Hindlimb muscle (tissue), 1 donor: ENCODE measurements around the gene ASPM. TPM values are rescaled to one million over a fixed set of nuclear protein-coding genes. Genes with fewer than 3 reads are reported as not detected.
"Not testable (repeated sequence)": the region's sequence is repeated elsewhere in the genome, so short reads cannot be mapped to it uniquely, and the experiment has no call there.

Experiments
- DNase-seq: peaks from one replicate; pipeline ENCODE4 v3.0.0-alpha.2; 2013
- polyA plus RNA-seq: library from polyadenylated mRNA; unstranded; fragments of 120-200 nt; gene quantifications from one replicate; pipeline ENCODE4 v1.2.1, GENCODE V29; 2013; ENCODE audit not compliant: insufficient read length

ASPM gene
- polyA plus RNA-seq, 1 donor: 8.4 TPM

- no peak for DNase-seq
Observed at GRCh38 chr1:197076585-197076984, 69.9 kb downstream of the ASPM start.

DNA sequence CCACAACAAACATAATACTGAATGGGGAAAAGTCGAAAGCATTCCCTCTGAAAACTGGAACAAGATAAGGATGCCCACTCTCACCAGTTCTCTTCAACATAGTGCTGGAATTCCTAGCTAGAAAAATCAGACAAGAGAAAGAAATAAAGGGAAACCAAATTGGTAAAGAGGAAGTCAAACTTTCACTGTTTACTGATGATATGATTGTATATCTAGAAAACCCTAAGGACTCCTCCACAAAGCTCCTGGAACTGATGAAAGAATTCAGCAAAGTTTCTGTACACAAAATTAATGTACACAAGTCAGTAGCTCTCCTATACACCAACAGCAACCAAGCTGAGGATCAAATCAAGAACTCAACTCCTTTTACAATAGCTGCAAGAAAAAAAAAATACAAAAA lies 72.5 kb downstream of the ASPM start:
- DNase-seq: no peak

DNA sequence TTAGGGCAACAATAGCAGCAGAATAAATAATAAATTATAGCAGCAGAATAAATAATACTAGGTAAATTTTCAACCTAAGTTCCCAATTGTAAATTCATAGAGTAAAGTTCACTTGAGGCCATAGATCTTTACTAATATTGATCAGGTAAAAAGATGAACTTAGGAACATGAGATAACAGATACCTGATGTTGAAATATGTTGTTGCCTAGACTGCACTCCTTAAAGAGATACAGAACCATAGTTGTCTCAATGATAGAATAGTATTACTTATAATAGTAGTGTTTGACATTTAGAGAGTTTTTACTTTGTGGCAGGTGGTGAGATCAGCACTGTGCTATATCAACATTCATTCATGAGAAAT lies 79.0 kb downstream of the ASPM start:
- DNase-seq: no peak

DNA sequence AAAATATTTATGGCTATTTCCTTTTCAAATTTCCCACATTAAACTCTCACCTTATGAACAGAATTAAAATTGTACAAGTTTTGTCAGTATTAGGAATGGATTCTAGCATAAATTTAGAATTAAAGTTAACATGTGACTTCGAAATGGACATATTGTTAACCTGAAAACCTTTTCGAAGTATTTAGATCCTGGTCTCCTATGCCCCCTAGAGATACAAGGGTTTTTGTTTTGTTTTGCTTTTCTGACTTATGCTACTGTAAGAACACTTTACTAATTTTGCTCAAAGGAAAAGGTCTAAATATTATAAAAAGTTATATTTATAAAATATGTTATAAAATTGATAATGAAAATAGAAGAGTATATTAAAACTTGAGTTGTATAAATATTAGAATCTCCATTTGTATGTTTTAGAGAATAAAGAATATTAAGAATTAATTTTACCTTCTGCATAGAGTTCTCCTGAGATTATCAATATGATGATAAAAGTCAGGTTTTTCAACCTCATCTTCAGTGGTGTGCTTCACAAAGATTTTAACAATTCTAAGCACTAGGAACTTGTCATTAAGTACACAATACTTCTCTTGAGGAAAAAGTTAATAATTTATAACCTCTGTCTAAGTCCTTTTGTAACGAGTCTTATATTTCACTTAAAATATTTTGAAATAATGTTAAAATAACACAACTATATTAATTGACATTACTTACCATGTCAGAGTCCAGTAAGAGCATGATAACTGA lies 79.6 kb downstream of the ASPM start, which contains the start of gene F13B:
F13B (minus strand) TSS at position 542 of the 738 bp plus-strand sequence; CDS start at position 505, 37 bp downstream.
- DNase-seq: no peak

DNA sequence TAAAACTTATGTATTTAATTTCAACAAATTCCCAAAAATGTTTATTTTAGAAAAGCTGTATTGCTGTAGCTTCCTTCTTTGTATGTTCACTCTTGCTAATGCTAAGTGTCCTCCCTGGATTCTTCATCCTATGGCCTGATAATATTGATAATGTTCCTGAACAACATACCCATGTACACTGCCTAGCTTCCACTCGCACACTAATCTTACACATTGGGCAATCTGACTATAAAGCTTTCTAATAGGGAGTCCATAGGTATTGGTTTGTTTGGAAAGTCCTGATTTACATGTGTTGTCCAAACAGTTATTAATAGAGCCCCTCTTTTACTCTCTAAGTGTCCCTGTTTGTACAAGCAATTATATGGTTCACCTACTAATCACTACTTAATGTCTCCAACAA lies 80.2 kb downstream of the ASPM start:
- DNase-seq: no peak

DNA sequence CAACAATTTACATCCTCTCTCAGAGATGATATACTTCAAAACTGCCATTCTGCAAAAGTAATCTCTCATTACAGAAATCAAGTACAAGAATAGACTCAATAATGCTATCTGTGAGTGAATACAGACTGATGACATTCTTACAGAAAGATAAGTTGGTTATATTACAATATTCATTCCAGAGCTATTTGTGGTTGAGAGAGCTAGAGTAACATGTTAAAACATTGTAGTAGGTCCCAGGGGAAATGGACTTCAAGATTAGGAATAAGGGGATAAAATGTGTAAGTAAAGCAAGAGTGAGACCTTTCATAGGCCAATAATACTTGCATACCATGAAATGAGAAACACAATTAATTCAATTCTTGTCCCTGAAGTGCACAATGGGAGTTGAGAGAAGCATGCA lies 80.9 kb downstream of the ASPM start:
- no peak for DNase-seq

- DNase-seq: no peak
Observed at GRCh38 chr1:197063212-197063611, 83.3 kb downstream of the ASPM start.

DNA sequence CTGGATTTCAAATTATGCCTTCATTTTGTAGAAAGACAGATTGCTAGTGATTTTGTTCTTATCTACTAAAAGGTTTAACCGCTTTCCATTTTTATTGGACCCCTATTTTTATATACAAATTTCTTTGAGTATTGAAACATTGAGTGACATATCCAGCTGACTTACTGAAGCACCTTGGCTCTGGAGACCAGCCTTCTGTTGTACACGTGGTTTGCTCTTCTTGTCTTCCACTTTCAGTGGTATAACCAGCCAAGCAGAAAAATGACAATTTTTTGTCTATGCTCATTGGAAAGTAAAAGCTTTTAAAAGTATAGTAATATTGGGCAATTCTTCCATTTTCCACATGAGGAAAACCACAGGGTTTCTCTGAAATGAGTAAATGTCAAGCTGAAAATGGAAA lies 83.8 kb downstream of the ASPM start:
- DNase-seq: no peak

GRCh38 chr1:197049100-197049499 lies 97.4 kb downstream of the ASPM start:
- no peak for DNase-seq

- no peak for DNase-seq
Observed at GRCh38 chr1:197042676-197043341, 103.7 kb downstream of the ASPM start.

GRCh38 chr1:197041486-197042353 lies 104.7 kb downstream of the ASPM start:
- no peak for DNase-seq

- no peak for DNase-seq
Observed at GRCh38 chr1:197036861-197037260, 109.6 kb downstream of the ASPM start.

- not testable (repeated sequence) for DNase-seq
Observed at GRCh38 chr1:197034631-197035339, 111.7 kb downstream of the ASPM start.

Other genes starting within 250 kb of the ASPM start
- not detected for gene CFHR2, start 202.9 kb downstream of the ASPM start, polyA plus RNA-seq
- not detected for gene CFHR5, start 169.1 kb downstream of the ASPM start, polyA plus RNA-seq
- not detected for gene F13B, start 79.4 kb downstream of the ASPM start, polyA plus RNA-seq
- 10.7 TPM for gene ZBTB41, start 54.6 kb upstream of the ASPM start, polyA plus RNA-seq
- 0.22 TPM for gene CRB1, start 121.6 kb upstream of the ASPM start, polyA plus RNA-seq